ENCODE measurements around the gene NDN.

The NDN gene

DNA sequence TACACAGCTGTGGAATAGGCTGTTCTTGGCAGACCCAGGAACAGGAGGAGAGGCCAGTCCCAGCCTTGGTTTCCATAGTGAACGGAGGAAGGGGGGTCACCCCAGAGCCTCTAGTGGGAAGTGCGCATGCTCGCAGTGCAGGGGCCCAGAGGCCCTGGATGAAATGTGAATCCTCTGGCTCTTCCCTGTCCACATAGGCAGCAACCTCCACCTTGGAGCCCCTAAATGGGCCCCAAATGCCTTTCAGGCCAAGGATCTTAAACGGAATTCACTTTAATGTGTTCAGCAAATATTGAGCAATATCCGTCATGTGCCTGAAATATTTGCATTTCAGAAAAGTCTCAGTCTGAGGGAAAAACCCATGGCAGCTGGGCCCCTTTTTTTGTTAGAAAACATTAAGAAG is 3.3 kb upstream of the NDN start:
- TF ChIP-seq, protein P1, sequence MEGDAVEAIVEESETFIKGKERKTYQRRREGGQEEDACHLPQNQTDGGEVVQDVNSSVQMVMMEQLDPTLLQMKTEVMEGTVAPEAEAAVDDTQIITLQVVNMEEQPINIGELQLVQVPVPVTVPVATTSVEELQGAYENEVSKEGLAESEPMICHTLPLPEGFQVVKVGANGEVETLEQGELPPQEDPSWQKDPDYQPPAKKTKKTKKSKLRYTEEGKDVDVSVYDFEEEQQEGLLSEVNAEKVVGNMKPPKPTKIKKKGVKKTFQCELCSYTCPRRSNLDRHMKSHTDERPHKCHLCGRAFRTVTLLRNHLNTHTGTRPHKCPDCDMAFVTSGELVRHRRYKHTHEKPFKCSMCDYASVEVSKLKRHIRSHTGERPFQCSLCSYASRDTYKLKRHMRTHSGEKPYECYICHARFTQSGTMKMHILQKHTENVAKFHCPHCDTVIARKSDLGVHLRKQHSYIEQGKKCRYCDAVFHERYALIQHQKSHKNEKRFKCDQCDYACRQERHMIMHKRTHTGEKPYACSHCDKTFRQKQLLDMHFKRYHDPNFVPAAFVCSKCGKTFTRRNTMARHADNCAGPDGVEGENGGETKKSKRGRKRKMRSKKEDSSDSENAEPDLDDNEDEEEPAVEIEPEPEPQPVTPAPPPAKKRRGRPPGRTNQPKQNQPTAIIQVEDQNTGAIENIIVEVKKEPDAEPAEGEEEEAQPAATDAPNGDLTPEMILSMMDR (conservative IDR thresholded peaks at IDR 0.05) = no peak
- TF ChIP-seq ZFX (IDR thresholded peaks at IDR 0.05) = no peak
- no peak overlapping the region for H3K27ac ChIP-seq

DNA sequence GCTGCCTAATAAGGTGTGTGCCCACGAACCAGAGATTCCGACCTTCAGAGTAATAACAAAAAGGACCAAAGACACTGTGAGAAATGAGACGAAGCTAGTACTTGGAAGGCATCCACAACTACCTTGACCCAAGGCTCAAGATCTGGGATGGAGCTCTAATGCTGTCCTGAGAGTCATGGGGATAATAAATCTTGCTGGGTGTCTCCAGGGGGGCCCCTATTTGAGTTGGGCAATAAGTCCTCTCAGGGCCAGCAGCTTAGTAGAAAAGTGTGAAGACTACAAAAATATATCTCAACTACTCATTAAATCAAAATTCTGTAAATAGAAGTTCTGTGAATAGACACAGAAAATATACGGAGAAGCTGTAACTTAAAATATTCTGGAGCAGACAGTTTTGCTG is 2.9 kb upstream of the NDN start:
- H3K27ac ChIP-seq = no peak overlapping the region
- TF ChIP-seq ZFX (IDR thresholded peaks at IDR 0.05) = no peak
- TF ChIP-seq, protein P1 (conservative IDR thresholded peaks at IDR 0.05) = no peak

DNA sequence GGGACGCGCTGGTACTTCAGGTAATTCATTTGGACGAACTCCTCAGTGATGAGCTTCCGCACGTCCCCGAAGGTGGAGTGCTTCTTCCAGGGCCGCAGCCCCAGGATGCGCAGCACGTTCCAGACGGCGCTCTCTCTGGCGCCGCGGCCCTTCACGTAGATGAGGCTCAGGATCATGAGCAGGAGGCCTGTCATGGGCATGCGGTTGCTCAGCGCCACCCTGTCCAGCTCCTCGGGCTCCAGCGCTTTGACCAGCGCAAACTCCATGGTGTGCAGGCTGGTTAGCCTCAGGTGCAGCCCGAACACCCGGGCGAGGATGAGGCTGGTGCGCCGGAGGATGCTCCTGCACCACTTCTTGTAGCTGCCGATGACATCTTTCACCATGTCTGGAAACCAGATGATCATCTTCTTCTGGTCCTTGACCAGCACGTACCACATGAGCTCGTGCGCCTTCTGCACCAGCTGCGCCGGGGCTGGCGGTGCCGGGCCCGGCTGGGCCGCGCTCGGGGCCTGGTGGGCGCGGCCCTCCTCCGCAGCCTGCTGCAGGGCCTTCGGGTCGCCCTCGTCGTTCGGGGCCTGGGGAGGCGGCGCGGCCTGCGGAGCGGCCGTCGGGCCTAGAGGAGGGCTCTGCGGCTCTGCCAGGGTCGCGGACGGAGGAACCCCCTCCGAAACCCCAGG is 501 bp downstream of the NDN start:
- TF ChIP-seq ZFX (IDR thresholded peaks at IDR 0.05) = peak; percentile 95
- TF ChIP-seq, protein P1 (conservative IDR thresholded peaks at IDR 0.05) = no peak
- peak overlapping the region; percentile 78 for H3K27ac ChIP-seq

DNA sequence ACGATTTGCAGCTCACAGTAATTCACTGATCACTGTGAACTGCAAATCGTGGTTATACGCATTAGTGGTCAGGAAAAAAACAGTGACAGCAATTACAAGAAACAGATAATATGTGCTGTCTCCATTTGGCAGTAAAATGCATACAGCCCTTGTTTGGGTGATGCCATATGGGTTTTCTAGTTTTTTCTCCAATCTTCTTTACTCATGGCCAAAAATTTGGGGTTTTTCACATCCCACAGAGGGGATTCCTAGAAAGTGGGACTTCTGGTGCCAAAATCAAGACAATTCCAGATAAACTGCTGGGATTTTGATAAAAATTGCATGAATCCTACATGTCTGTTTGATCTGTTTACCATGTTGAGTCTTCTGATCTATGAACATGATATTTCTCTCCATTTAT is 15.6 kb downstream of the NDN start:
- no peak overlapping the region for H3K27ac ChIP-seq
- no peak for TF ChIP-seq ZFX (IDR thresholded peaks at IDR 0.05)
- TF ChIP-seq, protein P1 (conservative IDR thresholded peaks at IDR 0.05) = no peak

DNA sequence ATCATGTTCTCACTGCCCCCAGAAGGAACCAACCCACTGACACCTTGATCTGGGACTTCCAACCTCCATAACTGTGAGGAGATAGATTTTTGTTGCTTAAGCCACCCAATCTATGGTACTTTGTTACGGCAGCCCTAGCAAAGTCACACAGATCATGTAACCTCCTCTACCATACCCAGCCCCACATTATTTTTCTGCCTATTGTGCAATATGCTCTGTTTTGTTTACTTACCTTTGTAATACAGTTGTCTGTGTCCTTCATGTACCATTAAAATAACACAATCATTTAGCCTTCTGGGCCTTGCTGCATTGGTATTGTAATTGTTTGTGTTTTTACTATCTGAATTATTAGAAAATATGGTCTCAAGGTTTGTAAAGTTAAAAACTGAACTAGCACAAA is 16.1 kb downstream of the NDN start:
- TF ChIP-seq, protein P1 (conservative IDR thresholded peaks at IDR 0.05) = no peak
- no peak for TF ChIP-seq ZFX (IDR thresholded peaks at IDR 0.05)
- H3K27ac ChIP-seq = no peak overlapping the region

DNA sequence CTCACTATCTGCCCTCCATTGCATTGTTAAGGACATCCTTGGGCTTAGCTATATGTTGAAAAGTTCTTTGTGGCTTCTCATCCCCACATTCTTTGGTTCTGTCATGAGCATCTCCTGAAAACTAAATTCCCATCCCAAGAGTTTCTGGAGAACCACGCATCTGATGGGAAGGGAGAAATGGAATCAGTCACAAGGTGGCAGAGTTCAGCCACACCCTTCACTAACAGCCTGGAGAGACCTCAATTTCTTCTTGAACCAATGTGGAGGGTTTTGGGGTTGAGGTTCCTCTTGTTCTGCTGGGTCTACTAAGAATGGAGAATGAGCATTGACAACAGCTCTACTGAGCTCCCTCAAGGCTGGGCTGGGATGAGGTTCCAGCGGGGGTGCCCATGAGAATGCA is 23.9 kb downstream of the NDN start:
- TF ChIP-seq, protein P1 (conservative IDR thresholded peaks at IDR 0.05) = peak; percentile 43
- no peak for TF ChIP-seq ZFX (IDR thresholded peaks at IDR 0.05)
- H3K27ac ChIP-seq = 0 out of 2 replicates have a peak overlapping the region, but pooled peaks have one; percentile 0

DNA sequence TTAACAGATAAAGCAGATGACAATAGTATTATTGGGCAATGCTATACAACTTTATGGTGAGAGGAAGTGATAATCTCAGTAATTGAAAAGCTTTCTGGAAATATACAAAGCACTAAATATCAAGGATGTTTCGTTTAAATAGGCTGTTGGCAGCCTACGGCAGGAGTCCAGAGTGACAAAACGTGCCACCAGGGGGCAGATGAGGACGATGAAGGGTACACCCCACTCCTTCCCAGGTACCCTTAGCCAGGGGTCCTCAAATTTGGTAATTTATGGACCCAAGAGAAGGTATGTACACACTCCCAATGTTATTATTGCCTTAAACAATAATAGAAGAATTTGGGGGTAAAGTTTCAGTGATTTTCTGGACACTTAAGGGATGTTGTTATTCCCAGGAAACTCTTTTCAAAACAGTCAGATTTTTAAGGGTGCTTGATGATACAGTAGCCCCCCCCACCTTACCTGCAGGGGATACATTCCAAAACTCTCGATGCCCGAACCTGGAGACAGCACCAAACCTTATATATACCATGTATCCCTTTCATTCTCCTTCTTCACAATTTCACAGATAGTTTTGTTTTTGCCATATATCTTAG is 38.1 kb downstream of the NDN start:
- H3K27ac ChIP-seq = no peak overlapping the region
- no peak for TF ChIP-seq ZFX (IDR thresholded peaks at IDR 0.05)
- TF ChIP-seq, protein P1 (conservative IDR thresholded peaks at IDR 0.05) = peak; percentile 88
